CD4-positive, alpha-beta T cell treated with Interleukin-12 subunit alpha and Interleukin-12 subunit beta, for 1 hour (primary cell): ENCODE measurements around the gene WDR43.

Experiments
- DNase-seq: peaks from one replicate; pipeline ENCODE4 v3.0.0-alpha.2; 2020

WDR43 gene

GRCh38 chr2:28894470-28895188 lies at the start of gene WDR43:
Gene WDR43, plus strand, starts transcription at chr2:28894667. Its CDS starts 32 bp downstream, at chr2:28894699.
- peak; percentile 98 for DNase-seq

- no peak for DNase-seq
Observed at GRCh38 chr2:28855193-28855592, 39.3 kb upstream of the WDR43 start.

- DNase-seq: no peak
Observed at GRCh38 chr2:28855977-28856376, 38.5 kb upstream of the WDR43 start.

DNA sequence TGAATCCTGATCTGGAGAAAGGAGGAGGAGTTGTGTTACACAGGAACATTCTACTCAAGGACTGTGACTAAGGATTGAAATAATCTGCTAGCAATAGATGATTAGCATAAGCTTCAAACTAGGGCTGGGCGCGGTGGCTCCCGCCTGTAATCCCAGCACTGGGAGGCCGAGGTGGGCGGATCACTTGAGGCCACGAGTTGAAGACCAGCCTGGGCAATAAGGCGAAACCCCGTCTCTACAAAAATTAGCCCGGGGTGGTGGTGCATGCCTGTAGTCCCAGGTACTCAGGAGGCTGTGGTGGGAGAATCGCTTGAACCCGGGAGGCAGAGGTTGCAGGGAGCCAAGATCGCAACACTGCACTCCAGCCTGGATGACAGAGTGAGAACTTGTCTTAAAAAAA lies 25.9 kb upstream of the WDR43 start:
- DNase-seq: no peak

DNA sequence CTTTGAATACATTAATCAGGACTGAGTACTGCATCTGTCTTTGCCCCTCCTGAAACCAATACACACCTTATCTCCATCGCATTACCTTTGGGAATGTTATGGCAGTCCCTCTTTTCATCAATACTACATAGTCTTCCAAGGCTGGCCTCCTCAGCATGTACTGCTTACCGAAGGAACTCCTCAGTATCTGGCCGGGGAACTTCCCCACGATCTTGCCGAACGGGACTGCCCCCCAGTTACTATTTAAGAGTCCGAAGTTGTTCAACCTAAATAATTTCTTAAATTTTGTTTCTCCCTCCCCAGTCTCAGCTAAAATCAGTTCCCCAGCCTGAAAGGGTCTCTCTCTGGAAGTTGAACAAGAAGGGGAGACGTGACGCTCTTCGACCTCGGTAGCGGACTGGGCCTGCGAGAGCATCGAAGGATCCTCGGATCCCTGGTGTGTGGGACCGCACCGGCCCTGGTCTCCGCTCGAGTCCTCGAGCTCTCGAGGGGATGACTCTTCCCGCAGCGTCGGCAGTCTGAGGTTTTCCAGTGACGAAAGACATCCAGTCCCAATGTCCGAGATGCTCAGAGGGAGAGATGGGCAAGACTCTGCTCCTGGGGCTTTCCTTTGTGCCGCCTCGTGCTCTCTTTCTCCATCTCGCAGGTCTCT lies 24.8 kb upstream of the WDR43 start:
- DNase-seq: peak; percentile 26

DNA sequence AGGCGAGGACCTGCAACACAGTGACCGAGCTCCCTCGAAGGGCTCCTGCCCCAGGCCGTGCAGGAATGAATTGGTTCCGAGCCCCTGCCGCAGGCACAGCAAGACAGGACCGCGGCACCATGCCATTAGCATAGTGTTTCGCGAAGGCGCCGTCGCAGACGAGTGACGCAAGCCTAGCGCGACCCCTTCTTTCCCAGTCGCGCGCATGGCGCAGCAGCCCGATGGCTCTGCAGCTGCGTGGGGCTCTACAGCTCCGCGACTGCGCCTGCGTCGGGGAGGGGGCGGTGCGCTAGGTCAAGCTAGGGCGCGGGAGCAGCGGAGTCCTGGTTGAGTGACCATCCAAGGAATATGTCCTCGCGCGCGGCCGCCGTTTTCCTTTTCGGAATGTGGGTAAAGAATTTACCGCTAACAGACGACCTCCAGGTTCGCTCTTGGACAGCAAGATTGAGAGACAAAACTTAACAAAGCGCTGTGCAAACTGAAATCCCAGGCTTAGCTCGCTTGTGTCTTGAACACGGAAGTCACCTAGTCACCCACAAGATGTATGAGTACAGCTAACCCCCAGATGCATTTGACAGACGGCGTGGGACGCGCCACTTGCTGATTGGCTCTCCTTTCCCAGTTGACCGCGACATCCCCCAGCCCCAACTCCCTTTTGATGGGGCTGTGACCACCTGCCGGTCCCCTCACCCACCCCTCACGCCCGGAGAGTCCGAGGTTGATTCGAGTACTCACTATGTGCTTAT lies 24.1 kb upstream of the WDR43 start, which contains the start of gene TRMT61B:
TRMT61B (minus strand) TSS at position 164 of the 746 bp plus-strand sequence; CDS start at position 132, 32 bp downstream.
- peak; percentile 96 for DNase-seq

- DNase-seq: no peak
Observed at GRCh38 chr2:28871620-28872019, 22.8 kb upstream of the WDR43 start.

- DNase-seq: no peak
Observed at GRCh38 chr2:28880193-28880592, 14.3 kb upstream of the WDR43 start.

GRCh38 chr2:28893488-28893887 lies 979 bp upstream of the WDR43 start:
- no peak for DNase-seq

DNA sequence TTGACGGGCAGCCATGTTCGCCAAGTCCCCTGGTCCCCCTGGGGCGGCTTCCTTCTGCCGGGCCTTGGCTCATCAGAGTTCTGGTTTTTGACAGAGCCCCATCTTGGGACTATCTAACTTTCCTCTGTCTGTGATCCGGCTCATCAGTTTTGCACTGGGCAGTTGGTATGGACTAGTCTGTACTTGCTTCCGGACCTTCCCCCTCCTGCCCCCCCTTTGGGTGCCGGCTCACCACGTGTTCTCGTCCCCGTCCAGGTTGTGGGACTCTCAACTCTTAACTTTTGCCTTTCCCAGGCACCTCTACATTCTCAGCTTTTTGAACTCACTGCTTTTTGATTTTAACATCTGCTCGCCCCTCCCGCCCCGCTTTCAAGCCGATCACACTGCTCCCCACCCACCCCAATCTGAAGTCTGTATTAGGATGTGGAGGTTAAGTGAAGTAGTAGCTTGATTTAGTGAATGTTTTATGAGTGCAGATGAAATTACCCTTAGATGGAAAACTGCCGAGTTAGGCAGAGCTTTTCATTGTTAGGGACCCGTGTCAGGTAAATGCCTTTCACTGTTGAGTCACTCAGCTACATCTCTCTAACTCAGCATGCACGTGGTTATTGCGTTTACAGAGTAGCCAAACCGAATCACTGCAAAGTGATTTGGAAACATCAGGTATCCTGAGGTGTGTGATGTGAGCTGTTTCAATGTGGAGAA lies 874 bp downstream of the WDR43 start:
- DNase-seq: peak; percentile 39

- DNase-seq: no peak
Observed at GRCh38 chr2:28896906-28897305, 2.4 kb downstream of the WDR43 start.

DNA sequence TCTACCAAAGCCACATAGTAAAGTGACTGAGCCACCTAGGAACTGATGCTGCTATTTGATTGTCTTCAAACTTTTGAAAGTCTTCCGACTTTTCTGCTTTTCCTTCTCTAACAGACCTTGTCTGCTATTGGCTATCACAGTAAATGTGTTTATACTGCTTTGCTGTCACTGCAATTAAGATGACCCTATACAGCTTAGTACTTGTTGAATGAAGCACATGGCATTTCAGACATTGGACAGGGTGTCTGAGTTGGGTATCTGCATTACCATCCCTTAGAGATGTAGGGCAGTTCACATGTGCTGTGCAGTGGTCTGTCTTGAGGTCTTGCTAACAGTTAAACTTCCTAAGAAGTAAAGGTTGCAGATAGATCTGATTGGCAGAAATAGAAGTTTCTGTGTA lies 3.6 kb downstream of the WDR43 start:
- DNase-seq: no peak

DNA sequence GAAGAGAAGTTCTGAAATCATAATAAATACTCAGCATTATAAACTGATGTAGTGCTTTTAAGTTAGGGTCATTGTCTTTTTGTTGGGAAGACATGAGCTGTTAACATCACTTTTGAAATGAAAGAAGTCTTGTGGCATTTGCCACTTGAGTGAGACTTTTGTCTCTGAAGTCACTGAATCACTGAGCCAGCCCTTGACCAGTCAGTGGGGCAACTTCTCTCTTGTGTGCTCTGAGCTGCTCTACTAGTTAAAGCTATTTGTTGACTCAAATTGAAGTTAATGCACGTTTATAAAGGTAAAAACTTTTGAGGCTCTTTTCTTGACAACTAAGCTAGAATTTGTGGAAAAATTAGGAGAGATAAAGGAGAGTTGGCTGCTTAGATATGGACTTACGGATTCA lies 6.7 kb downstream of the WDR43 start:
- no peak for DNase-seq

DNA sequence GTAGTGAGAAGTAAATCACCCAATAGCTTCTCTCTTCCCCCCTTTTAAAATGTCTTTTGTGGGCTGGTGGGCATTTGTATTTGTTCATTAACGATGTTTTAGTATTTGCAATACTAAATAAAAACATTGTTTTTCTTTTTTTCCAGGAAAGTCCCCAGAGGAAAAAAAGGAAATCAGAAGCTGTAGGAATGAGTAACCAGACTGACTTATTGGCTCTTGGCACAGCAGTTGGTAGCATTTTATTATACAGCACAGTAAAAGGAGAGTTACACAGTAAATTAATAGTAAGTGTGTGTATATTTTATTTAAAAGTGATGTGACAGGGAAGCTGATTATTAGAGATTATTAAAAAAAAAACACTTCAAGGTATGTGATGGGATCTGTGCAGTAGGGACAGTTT lies 7.4 kb downstream of the WDR43 start:
- no peak for DNase-seq

DNA sequence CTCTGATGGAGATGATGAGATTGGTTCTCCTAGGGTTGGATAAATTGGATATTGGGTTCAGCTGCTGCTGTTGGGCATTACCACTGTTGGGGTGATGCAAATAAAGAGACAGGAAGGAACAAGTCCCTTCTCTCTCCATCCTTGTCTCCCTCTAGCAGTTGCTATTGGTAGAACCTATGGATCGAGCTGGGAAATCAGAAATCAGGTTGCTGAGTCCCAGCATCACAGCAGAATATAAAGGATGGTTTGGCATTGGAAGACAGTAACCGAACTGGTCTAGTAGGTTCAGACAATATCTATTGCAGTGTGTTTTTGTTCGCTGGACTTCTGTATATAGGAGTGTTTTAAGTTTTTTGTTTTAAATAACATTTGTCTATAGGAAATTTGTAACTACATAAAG lies 8.1 kb downstream of the WDR43 start:
- DNase-seq: no peak

GRCh38 chr2:28904295-28904694 lies 9.8 kb downstream of the WDR43 start:
- DNase-seq: no peak

DNA sequence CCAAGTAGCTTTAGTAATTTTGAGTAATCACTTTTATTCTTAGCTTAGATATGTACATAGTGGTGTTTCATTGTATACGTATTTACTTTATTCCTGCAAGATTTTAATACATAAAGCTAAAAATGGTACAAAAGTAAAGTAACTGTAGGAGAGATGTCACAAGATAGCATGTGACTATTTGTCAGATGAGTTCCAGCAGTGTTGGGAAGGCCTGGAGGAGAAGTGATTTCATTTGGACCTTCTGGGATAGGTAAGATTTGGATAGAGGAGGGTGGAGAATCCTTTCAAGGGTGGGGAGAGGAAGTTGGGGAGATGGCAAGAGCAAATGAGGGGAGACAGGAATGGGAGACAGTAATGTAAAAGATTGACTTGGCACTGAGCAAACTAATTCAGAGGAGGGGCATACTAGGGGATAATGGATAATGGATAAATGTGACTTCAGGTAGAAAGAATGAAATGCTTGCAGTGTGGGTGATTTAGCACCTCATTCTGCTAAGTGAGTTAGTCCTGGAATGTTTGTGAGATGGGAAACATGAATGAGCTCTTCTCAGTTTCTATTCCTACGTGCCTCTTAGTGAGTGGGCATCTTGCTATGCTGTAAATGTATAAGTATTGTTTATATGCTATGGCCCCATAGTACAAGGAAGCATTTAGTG lies 10.5 kb downstream of the WDR43 start:
- no peak for DNase-seq

- no peak for DNase-seq
Observed at GRCh38 chr2:28905533-28905932, 11.1 kb downstream of the WDR43 start.

DNA sequence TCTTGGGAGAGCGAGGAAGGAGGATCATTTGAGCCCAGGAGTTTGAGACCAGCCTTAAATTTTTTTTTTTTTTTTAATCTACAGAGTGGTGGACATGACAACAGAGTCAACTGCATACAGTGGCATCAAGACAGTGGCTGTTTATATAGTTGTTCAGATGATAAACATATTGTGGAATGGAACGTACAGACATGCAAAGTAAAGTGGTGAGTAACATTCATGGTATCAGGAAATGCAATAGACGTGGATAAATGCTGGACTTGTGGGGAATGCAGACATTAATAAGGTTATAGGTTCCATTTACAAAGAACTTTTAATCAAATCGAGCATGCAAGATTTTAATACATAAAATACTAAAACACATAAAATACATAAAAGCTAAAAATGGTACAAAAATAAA lies 11.9 kb downstream of the WDR43 start:
- no peak for DNase-seq

DNA sequence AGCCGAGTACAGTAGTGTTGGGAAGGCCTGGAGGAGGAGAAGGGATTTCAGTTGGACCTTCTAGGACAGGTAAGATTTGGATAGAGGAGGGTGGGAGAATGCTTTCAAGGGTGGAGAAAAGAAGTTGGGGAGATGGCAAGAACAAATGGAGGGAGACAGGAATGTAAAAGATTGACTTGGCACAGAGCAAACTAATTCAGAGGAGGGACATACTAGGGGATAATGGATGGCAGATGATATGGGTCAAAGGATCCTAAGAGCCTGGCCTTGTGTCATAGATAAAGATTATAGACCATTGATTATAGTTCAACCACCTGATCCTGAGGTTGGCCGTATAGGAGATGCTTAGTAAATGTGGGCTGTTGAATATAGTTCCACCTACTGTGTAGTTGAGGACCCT lies 12.4 kb downstream of the WDR43 start:
- no peak for DNase-seq

DNA sequence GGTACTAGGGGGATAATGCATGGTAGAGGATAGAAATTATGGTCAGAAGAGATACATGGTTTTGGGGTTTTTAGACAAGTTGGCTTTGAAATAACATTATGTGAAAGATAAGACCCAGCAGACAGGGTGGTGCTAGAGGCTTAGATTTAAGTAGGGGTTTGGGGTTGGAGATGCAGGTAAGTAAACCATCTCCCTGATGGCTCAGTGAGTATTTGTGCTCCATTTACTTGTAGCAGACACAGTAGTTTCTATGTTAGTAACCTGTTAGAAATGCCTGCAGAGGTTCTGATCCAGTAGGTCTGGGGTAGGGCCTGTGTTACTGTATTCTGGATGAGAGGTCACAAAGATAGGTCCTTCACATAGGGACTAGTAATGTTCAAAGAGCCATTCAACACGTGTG lies 13.7 kb downstream of the WDR43 start:
- DNase-seq: no peak

DNA sequence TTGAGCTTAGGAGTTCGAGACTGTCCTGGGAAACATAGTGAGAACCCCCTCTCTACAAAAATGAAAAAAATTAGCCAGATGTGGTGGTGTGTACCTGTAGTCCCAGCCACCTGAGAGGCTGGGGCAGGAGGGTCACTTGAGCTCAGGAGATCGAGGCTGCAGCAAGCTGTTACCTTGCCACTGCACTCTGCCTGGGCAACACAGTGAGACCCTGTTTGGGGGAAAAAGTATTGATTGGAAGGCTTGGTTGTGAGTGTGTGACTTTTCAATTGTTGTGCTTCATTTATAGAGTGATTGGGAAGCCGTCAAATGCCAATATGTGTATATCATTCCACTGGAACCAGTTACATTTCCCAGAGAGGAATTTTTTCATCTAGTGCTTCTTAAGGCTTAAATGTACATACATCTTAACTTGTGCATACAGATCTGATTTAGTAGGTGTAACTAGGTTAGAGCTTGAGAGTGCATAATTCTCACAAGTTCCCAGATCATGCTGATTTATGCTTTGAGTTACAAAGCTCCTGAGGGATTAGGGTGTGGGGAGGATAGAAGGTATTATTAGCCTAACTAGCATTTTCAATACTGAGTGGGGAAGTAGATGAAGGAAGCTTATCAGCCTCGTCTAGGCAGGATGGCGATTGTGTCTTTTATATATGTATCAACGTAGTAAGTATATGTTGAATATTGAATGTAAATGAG lies 15.3 kb downstream of the WDR43 start:
- DNase-seq: no peak
